Esophagus muscularis mucosa (tissue), 4 donors: ENCODE data around the gene VWA3B. TPM values are rescaled to one million over a fixed set of nuclear protein-coding genes. Genes with fewer than 3 reads are reported as not detected.
"Not testable (repeated sequence)": the region's sequence is repeated elsewhere in the genome, so short reads cannot be mapped to it uniquely, and the experiment has no call there.

ENCODE experiments used
- DNase-seq: peaks from one replicate; pipeline ENCODE4 v3.0.0-alpha.2; 2017; ENCODE audit errors: extremely low spot score
- H3K27ac ChIP-seq, 4 donors: fragments of 200-600 bp; sonication (generic); replicated peaks in 1 of 4; 1 replicate in 3 of 4; 2 replicates in 1 of 4; pipeline ENCODE4 v1.5.1; 2016 to 2019; ENCODE audit warnings: mild to moderate bottlenecking in 1 of 4
- H3K27me3 ChIP-seq, 4 donors: fragments of 200-600 bp; sonication (generic); one replicate each; pipeline versions ENCODE4 v1.5.1 to v1.6.0; 2016 to 2019
- H3K36me3 ChIP-seq, 4 donors: fragments of 200-600 bp; sonication (generic); one replicate each; pipeline ENCODE4 v1.5.1; 2016 to 2019
- H3K4me1 ChIP-seq, 4 donors: fragments of 200-600 bp; sonication (generic); one replicate each; pipeline ENCODE4 v1.5.1; 2016 to 2019
- H3K4me3 ChIP-seq, 4 donors: fragments of 200-600 bp; sonication (generic); 1 replicate in 2 of 4; 2 replicates in 2 of 4; pipeline ENCODE4 v1.5.1; 2016 to 2019; ENCODE audit warnings: mild to moderate bottlenecking in 4 of 4, moderate library complexity in 1 of 4
- H3K9me3 ChIP-seq, 4 donors: fragments of 200-600 bp; sonication (generic); 1 replicate in 3 of 4; 2 replicates in 1 of 4; pipeline ENCODE4 v1.5.1; 2016 to 2019
- CTCF ChIP-seq, 3 experiments: fragments of 200-600 bp in 2 of 3; fragments of 450-650 bp in 1 of 3; sonication (generic) in 2 of 3; IDR thresholded peaks; one replicate each; pipeline ENCODE4 v1.5.1; 2017 to 2019; ENCODE audit warnings: antibody characterized with exemption in 3 of 3, mild to moderate bottlenecking in 2 of 3, moderate library complexity in 1 of 3
- EP300 ChIP-seq: sonication (generic); formaldehyde crosslinking; IDR thresholded peaks from one replicate; pipeline ENCODE4 v1.6.1; 2017; ENCODE audit warnings: antibody characterized with exemption
- POLR2A ChIP-seq: fragments of 450-650 bp; IDR thresholded peaks from one replicate; pipeline ENCODE4 v1.6.1; 2017; ENCODE audit warnings: antibody characterized with exemption, moderate library complexity, mild to moderate bottlenecking, low read depth
- POLR2AphosphoS5 ChIP-seq, 2 donors: sonication (generic); formaldehyde crosslinking; IDR thresholded peaks; one replicate each; pipeline ENCODE4 v1.6.1; 2017; ENCODE audit warnings: antibody characterized with exemption in 2 of 2
- WGBS: methylation state at CpG from one replicate; pipeline ENCODE4 v1.1.5; 2018; 5-methylcytosine and 5-hydroxymethylcytosine counted together
- intact Hi-C: fragments of 100-400 bp; cut with DNase I; formaldehyde crosslinking; loops from one replicate; pipeline ENCODE4 v1.15.1; 2023
- total RNA-seq, 4 donors: library from RNA; depleted of rRNA; stranded (reverse); fragments of >200 nt; gene quantifications; one replicate each; pipeline versions ENCODE4 v1.1.0 to v1.2.1, GENCODE V29; 2016

VWA3B gene
- total RNA-seq, 4 donors from 2014 or later, result not detected

GRCh38 chr2:98258906-98259305, 171.9 kb downstream of the VWA3B start:
- Histone ChIP-seq H3K4me3 (no peak overlapping the region), H3K27ac (no peak overlapping the region), H3K27me3 (no peaks in the 10 kb centered on the region), H3K36me3 (no peaks in the 10 kb centered on the region), H3K4me1 (peaks cover 0 to 2% (median 0%) of the 10 kb centered on the region in 4 donors), H3K9me3 (peaks cover 0 to 19% (median 15%) of the 10 kb centered on the region in 4 donors)
- TF ChIP-seq EP300 (no peak), POLR2A (no peak), POLR2AphosphoS5 (IDR thresholded peaks at IDR 0.05) (no peak), CTCF (IDR thresholded peaks at IDR 0.05) (no peak)
- no peak for DNase-seq
- intact Hi-C loops, result no loop called here

GRCh38 chr2:98263362-98263761, 176.4 kb downstream of the VWA3B start:
- Histone ChIP-seq H3K9me3 (peaks cover 0 to 23% (median 18%) of the 10 kb centered on the region in 4 donors), H3K27ac (no peak overlapping the region), H3K4me1 (no peaks in the 10 kb centered on the region), H3K27me3 (no peaks in the 10 kb centered on the region), H3K36me3 (no peaks in the 10 kb centered on the region), H3K4me3 (no peak overlapping the region)
- TF ChIP-seq CTCF (IDR thresholded peaks at IDR 0.05), result no peak
- no peak for TF ChIP-seq EP300
- no peak for TF ChIP-seq POLR2AphosphoS5 (IDR thresholded peaks at IDR 0.05)
- no peak for TF ChIP-seq POLR2A
- WGBS, result 85% methylated on average over 1 of the region's 1 CpG
- intact Hi-C loops, result no loop called here
- no peak for DNase-seq

- Histone ChIP-seq H3K4me1 (peaks cover 0 to 23% (median 9%) of the 10 kb centered on the region in 4 donors), H3K9me3 (peaks cover 0 to 14% (median 8%) of the 10 kb centered on the region in 4 donors)
- H3K4me3 ChIP-seq, H3K27ac ChIP-seq, H3K36me3 ChIP-seq, DNase-seq, intact Hi-C loops, H3K27me3 ChIP-seq: not testable (repeated sequence)
Observed at GRCh38 chr2:98268225-98268624, 181.3 kb downstream of the VWA3B start.

- H3K4me1 ChIP-seq, result peaks cover 0 to 23% (median 9%) of the 10 kb centered on the region in 4 donors
- WGBS, result 35% methylated on average over 2 of the region's 2 CpGs
- H3K27me3 ChIP-seq, result no peaks in the 10 kb centered on the region
- peaks cover 0 to 3% (median 0%) of the 10 kb centered on the region in 4 donors for H3K9me3 ChIP-seq
- DNase-seq, result no peak
- TF ChIP-seq CTCF (IDR thresholded peaks at IDR 0.05) (peak; percentile 69 to 73 (median 73)), POLR2A (no peak)
- no peak overlapping the region for H3K4me3 ChIP-seq
- no peaks in the 10 kb centered on the region for H3K36me3 ChIP-seq
- intact Hi-C loops, result no loop called here
- no peak overlapping the region for H3K27ac ChIP-seq
Observed at GRCh38 chr2:98269274-98269673, 182.3 kb downstream of the VWA3B start.

GRCh38 chr2:98269830-98270229, 182.9 kb downstream of the VWA3B start:
- Histone ChIP-seq H3K4me1 (peaks cover 0 to 23% (median 9%) of the 10 kb centered on the region in 4 donors), H3K27ac (no peak overlapping the region), H3K9me3 (no peaks in the 10 kb centered on the region), H3K36me3 (no peaks in the 10 kb centered on the region), H3K4me3 (no peak overlapping the region), H3K27me3 (no peaks in the 10 kb centered on the region)
- WGBS, result 70% methylated on average over 2 of the region's 2 CpGs
- no peak for TF ChIP-seq POLR2AphosphoS5 (IDR thresholded peaks at IDR 0.05)
- no peak for TF ChIP-seq EP300
- TF ChIP-seq POLR2A, result no peak
- no peak for TF ChIP-seq CTCF (IDR thresholded peaks at IDR 0.05)
- DNase-seq, result no peak
- intact Hi-C loops, result loop anchor here (5.0 kb wide), 1 partner anchor 463 kb away; no protein-coding TSS in a partner anchor
